ENCODE data around the gene SLC26A8. TPM values are rescaled to one million over a fixed set of nuclear protein-coding genes. Genes with fewer than 3 reads are reported as not detected.
A peak's percentile ranks its signal among the peaks of the same experiment; 100 is the strongest.

The SLC26A8 gene
- total and polyA plus RNA-seq, 2 of the 13 experiments (the other 11 are each of a cell fraction or from before 2014, with no cell fraction given): 0.46 TPM; not detected in 1

DNA sequence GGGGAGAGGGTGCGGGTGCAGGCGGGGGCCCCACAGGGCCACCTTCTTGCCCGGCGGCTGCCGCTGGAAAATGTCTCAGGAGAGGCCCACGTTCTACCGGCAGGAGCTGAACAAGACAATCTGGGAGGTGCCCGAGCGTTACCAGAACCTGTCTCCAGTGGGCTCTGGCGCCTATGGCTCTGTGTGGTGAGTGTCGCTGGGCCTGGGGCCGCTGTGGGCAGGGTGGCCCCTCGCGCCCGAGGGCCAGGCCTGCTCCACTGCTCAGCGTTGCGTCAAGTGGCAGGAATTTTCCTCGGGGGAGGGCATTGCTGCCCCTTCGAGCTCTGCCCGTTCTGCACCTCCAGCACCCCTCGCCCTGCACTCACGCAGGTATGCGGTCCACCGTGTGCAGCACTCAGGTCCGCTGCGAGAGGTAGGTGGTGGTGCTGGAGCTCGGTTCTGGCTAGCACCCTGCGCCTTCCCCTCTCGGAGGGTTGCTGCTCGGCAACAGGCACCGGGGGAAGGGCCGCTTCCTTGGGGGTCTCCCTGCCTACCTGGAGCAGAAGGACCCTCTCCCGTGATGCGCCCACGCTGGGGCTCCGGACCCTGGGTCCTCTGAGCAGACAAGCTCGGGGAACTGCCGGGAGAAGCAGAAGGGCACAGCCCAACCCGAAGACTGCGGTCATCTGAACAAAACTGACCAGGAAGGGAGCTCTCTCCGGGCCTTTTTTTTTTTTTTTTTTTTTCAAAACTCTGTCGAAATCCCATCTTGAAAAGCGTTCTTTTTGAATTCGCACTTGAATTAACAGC, 3.8 kb upstream of the SLC26A8 start (continued):
- TF ChIP-seq TEAD3 (CRISPR knock-in tag; optimal IDR thresholded peaks at IDR 0.05; ENCODE audit: borderline replicate concordance) (peak; percentile 81), SRSF9 (IDR thresholded peaks at IDR 0.05; ENCODE audit: borderline replicate concordance, insufficient read depth, low read depth, low read length, poor library complexity, severe bottlenecking) (no peak), MXI1 (IDR thresholded peaks at IDR 0.05; ENCODE audit: borderline replicate concordance, low read depth, low read length) (no peak; the same call in 2 of the 3 replicates), SNAPC2 (CRISPR knock-in tag; IDR thresholded peaks at IDR 0.05) (no peak; the same call in 1 of the 2 replicates), KDM4B (CRISPR knock-in tag; IDR thresholded peaks at IDR 0.05) (no peak), ZNF256 (CRISPR knock-in tag; conservative IDR thresholded peaks at IDR 0.05) (no peak; the same call in 1 of the 2 replicates), ZNF616 (CRISPR knock-in tag; IDR thresholded peaks at IDR 0.05; ENCODE audit: low read depth) (no peak), ZNF44 (CRISPR knock-in tag; IDR thresholded peaks at IDR 0.05) (0 out of 2 replicates have a peak, but pooled peaks have one; percentile 64), BCLAF1 (IDR thresholded peaks at IDR 0.05) (no peak), ZFP62 (CRISPR knock-in tag; IDR thresholded peaks at IDR 0.05) (0 out of 2 replicates have a peak, but pooled peaks have one; percentile 9), NFE2 (CRISPR knock-in tag; IDR thresholded peaks at IDR 0.05) (no peak; the same call in 1 of the 2 replicates), RORA (CRISPR knock-in tag; IDR thresholded peaks at IDR 0.05) (no peak), ZNF282 (IDR thresholded peaks at IDR 0.05; ENCODE audit: partially characterized antibody) (no peak), THAP9 (CRISPR knock-in tag; IDR thresholded peaks at IDR 0.05; ENCODE audit: borderline replicate concordance) (no peak), HES4 (CRISPR knock-in tag; IDR thresholded peaks at IDR 0.05; ENCODE audit: borderline replicate concordance) (peak; percentile 72; the same call in 1 of the 2 replicates), CREM (IDR thresholded peaks at IDR 0.05) (no peak), CREM (CRISPR knock-in tag; IDR thresholded peaks at IDR 0.05) (peak; percentile 10; the same call in 1 of the 2 replicates), HHEX (CRISPR knock-in tag; IDR thresholded peaks at IDR 0.05) (peak; percentile 38; the same call in 1 of the 2 replicates), ZNF891 (CRISPR knock-in tag; IDR thresholded peaks at IDR 0.05) (no peak), ZNF281 (CRISPR knock-in tag; IDR thresholded peaks at IDR 0.05; ENCODE audit: borderline replicate concordance) (no peak)
- TF ChIP-seq, protein P1, sequence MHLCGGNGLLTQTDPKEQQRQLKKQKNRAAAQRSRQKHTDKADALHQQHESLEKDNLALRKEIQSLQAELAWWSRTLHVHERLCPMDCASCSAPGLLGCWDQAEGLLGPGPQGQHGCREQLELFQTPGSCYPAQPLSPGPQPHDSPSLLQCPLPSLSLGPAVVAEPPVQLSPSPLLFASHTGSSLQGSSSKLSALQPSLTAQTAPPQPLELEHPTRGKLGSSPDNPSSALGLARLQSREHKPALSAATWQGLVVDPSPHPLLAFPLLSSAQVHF (CRISPR knock-in tag; IDR thresholded peaks at IDR 0.05): no peak
